Left lung (tissue), 10 donors: ENCODE data around the gene CMTM7. TPM values are rescaled to one million over a fixed set of nuclear protein-coding genes. Genes with fewer than 3 reads are reported as not detected.
A peak's percentile ranks its signal among the peaks of the same experiment; 100 is the strongest.
"Not testable (repeated sequence)": the region's sequence is repeated elsewhere in the genome, so short reads cannot be mapped to it uniquely, and the experiment has no call there.

ENCODE experiments used
- ATAC-seq: fragments of 200-7000 bp; cut with Tn5 transposase; one replicate; pipeline ENCODE4 v1.9.1; 2020; ENCODE audit warnings: moderate library complexity
- DNase-seq, 4 donors: peaks; one replicate each; pipeline ENCODE4 v3.0.0-alpha.2; 2013 to 2020
- H3K27ac ChIP-seq, 2 donors: fragments of 200-600 bp; sonication (generic) in 1 of 2; one replicate each; pipeline versions ENCODE4 v1.5.0 to v1.8.0; 2020 to 2021
- H3K27me3 ChIP-seq, 2 donors: fragments of 200-600 bp; sonication (generic) in 1 of 2; one replicate each; pipeline versions ENCODE4 v1.5.0 to v1.8.0; 2020 to 2021
- H3K36me3 ChIP-seq, 2 donors: fragments of 200-600 bp; sonication (generic) in 1 of 2; one replicate each; pipeline versions ENCODE4 v1.5.0 to v1.8.0; 2020 to 2021
- H3K4me1 ChIP-seq, 2 donors: fragments of 200-600 bp; one replicate each; pipeline ENCODE4 v1.8.0; 2021
- H3K4me3 ChIP-seq, 2 donors: fragments of 200-600 bp; sonication (generic) in 1 of 2; one replicate each; pipeline versions ENCODE4 v1.5.0 to v1.8.0; 2020 to 2021; ENCODE audit warnings: mild to moderate bottlenecking in 1 of 2
- H3K9me3 ChIP-seq, 2 donors: fragments of 200-600 bp; sonication (generic) in 1 of 2; one replicate each; pipeline versions ENCODE4 v1.5.0 to v1.8.0; 2020 to 2021
- intact Hi-C, 2 donors: fragments of 100-400 bp; cut with DNase I; formaldehyde crosslinking; loops; one replicate each; pipeline versions ENCODE4 v1.11.2 to v1.14.2; 2022
- polyA plus RNA-seq, 6 donors: library from polyadenylated mRNA; unstranded; fragments of 120-200 nt; gene quantifications; one replicate each; pipeline ENCODE4 v1.2.1, GENCODE V29; 2013; ENCODE audit not compliant: insufficient read length in 6 of 6
- total RNA-seq, 2 donors: library from RNA; stranded (reverse); fragmentation: NEBNext Ultra II Directional; extraction: Animal tissue kit (Norgen Biotek cat#: 25700); gene quantifications; one replicate each; pipeline ENCODE4 v1.2.1, GENCODE V29; 2021
- TF ChIP-seq, protein P1 (sequence below), 2 donors: fragments of 200-600 bp; sonication (generic) in 1 of 2; IDR thresholded peaks; one replicate each; pipeline versions ENCODE4 v1.5.0 to v1.8.0; 2021; ENCODE audit warnings: antibody characterized with exemption in 2 of 2
- donor health status: DM: no; HTN: yes; CAD: no.
- donor health status: DM: no; HTN: no; CAD: no.

Gene CMTM7
- total and polyA plus RNA-seq, 8 donors, result 46.7 to 80.5 (median 68.4) TPM

DNA sequence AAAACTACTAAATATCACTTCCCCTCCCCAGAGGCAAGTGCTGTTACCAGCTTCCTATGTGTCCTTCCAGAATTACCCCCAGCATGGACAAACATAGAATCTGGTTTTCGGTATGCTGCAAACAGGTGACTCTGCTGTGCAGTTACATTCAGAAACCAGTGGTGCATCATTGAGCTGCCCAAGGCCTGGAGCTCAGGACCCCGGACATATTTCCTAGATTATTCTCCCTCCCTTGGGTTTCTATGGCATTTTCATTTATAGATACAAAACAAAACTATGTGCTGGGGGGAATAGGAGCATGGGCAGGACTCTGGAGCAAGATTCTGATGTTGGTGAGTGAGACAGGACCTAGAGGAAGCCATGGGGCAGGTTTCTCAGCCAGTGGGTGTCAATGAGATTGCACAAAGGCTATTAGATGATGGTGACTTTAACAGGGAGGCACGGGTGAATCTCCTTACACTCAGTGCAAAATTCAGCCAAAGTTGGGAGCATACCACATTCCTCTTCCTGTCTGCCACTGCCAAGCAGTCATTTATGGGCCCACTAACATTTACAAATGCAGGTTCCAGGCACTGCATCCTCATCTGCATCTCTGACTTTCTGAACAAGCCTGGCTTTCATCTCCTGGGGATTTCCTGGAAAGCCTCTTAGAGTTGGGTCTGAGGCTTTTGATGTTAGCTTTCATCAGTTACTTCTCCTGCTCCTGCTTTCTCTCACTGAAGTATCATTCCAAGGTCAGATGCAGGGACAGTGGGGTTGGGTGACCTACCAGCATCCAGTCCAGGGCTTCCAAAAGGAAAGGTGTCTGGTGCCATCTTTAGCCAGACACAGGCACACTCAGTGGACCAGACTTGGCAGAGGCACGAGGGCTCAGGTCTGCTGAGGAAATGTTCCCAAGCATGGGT is 44.5 kb downstream of the CMTM7 start:
- no peaks in the 10 kb centered on the region for H3K9me3 ChIP-seq
- H3K36me3 ChIP-seq, result no peaks in the 10 kb centered on the region
- peaks cover 0 to 54% of the 10 kb centered on the region in 2 donors for H3K4me1 ChIP-seq
- intact Hi-C loops, result no loop called here
- TF ChIP-seq, protein P1, sequence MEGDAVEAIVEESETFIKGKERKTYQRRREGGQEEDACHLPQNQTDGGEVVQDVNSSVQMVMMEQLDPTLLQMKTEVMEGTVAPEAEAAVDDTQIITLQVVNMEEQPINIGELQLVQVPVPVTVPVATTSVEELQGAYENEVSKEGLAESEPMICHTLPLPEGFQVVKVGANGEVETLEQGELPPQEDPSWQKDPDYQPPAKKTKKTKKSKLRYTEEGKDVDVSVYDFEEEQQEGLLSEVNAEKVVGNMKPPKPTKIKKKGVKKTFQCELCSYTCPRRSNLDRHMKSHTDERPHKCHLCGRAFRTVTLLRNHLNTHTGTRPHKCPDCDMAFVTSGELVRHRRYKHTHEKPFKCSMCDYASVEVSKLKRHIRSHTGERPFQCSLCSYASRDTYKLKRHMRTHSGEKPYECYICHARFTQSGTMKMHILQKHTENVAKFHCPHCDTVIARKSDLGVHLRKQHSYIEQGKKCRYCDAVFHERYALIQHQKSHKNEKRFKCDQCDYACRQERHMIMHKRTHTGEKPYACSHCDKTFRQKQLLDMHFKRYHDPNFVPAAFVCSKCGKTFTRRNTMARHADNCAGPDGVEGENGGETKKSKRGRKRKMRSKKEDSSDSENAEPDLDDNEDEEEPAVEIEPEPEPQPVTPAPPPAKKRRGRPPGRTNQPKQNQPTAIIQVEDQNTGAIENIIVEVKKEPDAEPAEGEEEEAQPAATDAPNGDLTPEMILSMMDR (IDR thresholded peaks at IDR 0.05), result no peak
- DNase-seq (no peak), ATAC-seq (no peak)
- no peaks in the 10 kb centered on the region for H3K27me3 ChIP-seq
- no peak overlapping the region for H3K4me3 ChIP-seq
- no peak overlapping the region for H3K27ac ChIP-seq

DNA sequence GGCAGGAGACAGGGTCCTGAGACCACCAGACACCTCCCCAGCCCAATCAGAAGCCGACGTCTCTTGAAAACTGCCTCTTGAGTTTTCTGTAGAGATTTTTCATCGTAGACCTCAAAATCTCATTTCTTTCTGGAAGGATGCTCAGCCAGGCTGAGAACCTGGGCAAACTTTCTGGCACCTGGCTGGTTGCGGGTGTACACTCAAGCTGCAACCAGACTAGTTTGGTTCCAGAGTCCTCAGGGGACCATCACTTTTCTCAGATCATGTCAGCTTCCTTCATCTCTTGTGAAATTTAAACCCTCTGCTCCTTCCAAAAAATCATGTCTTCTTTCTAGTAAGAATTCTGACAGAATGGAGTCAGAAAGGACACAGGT is 45.1 kb downstream of the CMTM7 start:
- Histone ChIP-seq H3K9me3 (no peaks in the 10 kb centered on the region), H3K27me3 (no peaks in the 10 kb centered on the region), H3K4me1 (peaks cover 0 to 48% of the 10 kb centered on the region in 2 donors), H3K4me3 (no peak overlapping the region), H3K27ac (no peak overlapping the region), H3K36me3 (peaks cover 0 to 3% of the 10 kb centered on the region in 2 donors)
- DNase-seq (no peak), ATAC-seq (no peak)
- intact Hi-C loops, result no loop called here
- TF ChIP-seq, protein P1 (IDR thresholded peaks at IDR 0.05), result no peak

- DNase-seq, result no peak
- H3K27ac ChIP-seq, result no peak overlapping the region
- no peaks in the 10 kb centered on the region for H3K27me3 ChIP-seq
- TF ChIP-seq, protein P1 (IDR thresholded peaks at IDR 0.05), result no peak
- H3K4me1 ChIP-seq, result peaks cover 0 to 47% of the 10 kb centered on the region in 2 donors
- intact Hi-C loops, result no loop called here
- H3K4me3 ChIP-seq, result no peak overlapping the region
- no peak for ATAC-seq
- no peaks in the 10 kb centered on the region for H3K9me3 ChIP-seq
- H3K36me3 ChIP-seq, result peaks cover 0 to 10% of the 10 kb centered on the region in 2 donors
Observed at GRCh38 chr3:32437896-32438295, 46.2 kb downstream of the CMTM7 start.

DNA sequence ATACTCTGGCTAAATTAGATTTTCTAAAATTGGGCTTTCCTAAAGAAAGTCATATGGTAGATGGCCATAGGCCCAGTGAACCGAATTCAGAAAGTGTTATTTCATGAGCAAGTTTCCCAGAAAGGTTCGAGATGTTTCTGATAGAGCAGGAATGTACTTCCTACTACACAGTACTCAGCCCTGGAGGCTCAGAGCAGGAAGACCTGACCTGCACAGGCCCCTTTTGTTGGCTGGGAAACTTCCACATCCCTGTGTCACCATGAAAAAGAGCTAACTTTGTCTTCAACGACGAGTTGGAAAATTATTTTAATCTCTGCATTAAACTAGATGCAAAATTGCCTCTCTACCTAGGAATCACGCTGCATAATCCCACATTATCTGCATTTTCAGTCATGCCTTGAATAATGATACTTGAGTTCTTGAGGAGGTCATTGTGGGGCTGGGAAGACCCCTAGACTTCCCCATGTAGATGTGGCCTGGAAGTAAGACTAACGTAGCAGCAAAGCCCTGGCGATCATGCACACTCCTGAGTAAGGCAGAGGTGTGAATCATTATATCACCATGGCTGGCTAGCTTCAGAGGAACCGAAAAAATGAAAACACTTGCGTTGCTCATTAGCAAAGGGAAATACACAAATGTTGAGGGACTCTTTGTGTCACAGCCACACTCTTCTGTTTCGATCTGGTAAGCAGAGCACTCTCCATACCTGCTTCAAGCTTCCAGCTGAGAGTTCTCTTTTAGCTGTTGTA is 47.1 kb downstream of the CMTM7 start:
- peak; percentile 40 for ATAC-seq
- intact Hi-C loops, result no loop called here
- no peak for DNase-seq
- peaks cover 0 to 45% of the 10 kb centered on the region in 2 donors for H3K4me1 ChIP-seq
- TF ChIP-seq, protein P1 (IDR thresholded peaks at IDR 0.05), result no peak
- H3K4me3 ChIP-seq, result no peak overlapping the region
- H3K27me3 ChIP-seq, result no peaks in the 10 kb centered on the region
- H3K27ac ChIP-seq, result no peak overlapping the region
- no peaks in the 10 kb centered on the region for H3K9me3 ChIP-seq
- H3K36me3 ChIP-seq, result peaks cover 0 to 13% of the 10 kb centered on the region in 2 donors

GRCh38 chr3:32439421-32439820 is 47.8 kb downstream of the CMTM7 start:
- H3K9me3 ChIP-seq, intact Hi-C loops, ATAC-seq, H3K27me3 ChIP-seq, H3K4me3 ChIP-seq, H3K27ac ChIP-seq, DNase-seq: not testable (repeated sequence)
- Histone ChIP-seq H3K36me3 (peaks cover 0 to 13% of the 10 kb centered on the region in 2 donors), H3K4me1 (peaks cover 0 to 45% of the 10 kb centered on the region in 2 donors)
